WTC11 (cell line): Measurements from ENCODE around the gene ZNF488.

Source experiments
- CBFB ChIP-seq: sonication (generic); formaldehyde crosslinking; IDR thresholded peaks from 2 replicates; pipeline ENCODE4 v1.8.1; 2022; ENCODE audit warnings: mild to moderate bottlenecking, low read depth, missing genetic modification reagents
- IRF1 ChIP-seq: sonication (generic); formaldehyde crosslinking; IDR thresholded peaks from 2 replicates; pipeline ENCODE4 v1.8.0; 2023; ENCODE audit warnings: missing genetic modification reagents
- MXD4 ChIP-seq: fragments of 250-450 bp; sonication (Bioruptor Pico); IDR thresholded peaks from 2 replicates; pipeline ENCODE4 v1.8.0; 2021; ENCODE audit warnings: mild to moderate bottlenecking, moderate library complexity, borderline replicate concordance
- NR1H2 ChIP-seq: sonication (generic); formaldehyde crosslinking; IDR thresholded peaks from 2 replicates; pipeline ENCODE4 v1.9.0; 2021; ENCODE audit warnings: mild to moderate bottlenecking, moderate library complexity, missing genetic modification reagents
- RELA ChIP-seq: sonication (generic); formaldehyde crosslinking; IDR thresholded peaks from 2 replicates; pipeline ENCODE4 v1.8.1; 2022; ENCODE audit warnings: missing genetic modification reagents, mild to moderate bottlenecking, borderline replicate concordance
- USF2 ChIP-seq: sonication (generic); formaldehyde crosslinking; IDR thresholded peaks from 2 replicates; pipeline ENCODE4 v1.8.1; 2023; ENCODE audit warnings: mild to moderate bottlenecking, missing genetic modification reagents, moderate library complexity
- ZNF219 ChIP-seq: sonication (generic); formaldehyde crosslinking; IDR thresholded peaks from 2 replicates; pipeline ENCODE4 v1.8.0; 2023; ENCODE audit warnings: missing genetic modification reagents, mild to moderate bottlenecking, borderline replicate concordance
- ZNF263 ChIP-seq: sonication (generic); formaldehyde crosslinking; IDR thresholded peaks from 2 replicates; pipeline ENCODE4 v1.8.1; 2022; ENCODE audit warnings: low read depth, mild to moderate bottlenecking, moderate library complexity, missing genetic modification reagents
- TF ChIP-seq, protein P1 (sequence below): fragments of 200-600 bp; IDR thresholded peaks from 2 replicates; pipeline ENCODE4 v1.8.0; 2022; ENCODE audit warnings: antibody characterized with exemption
- TF ChIP-seq, protein P2 (sequence below): sonication (generic); formaldehyde crosslinking; IDR thresholded peaks from 2 replicates; pipeline ENCODE4 v1.8.0; 2023; ENCODE audit warnings: missing genetic modification reagents, mild to moderate bottlenecking, borderline replicate concordance
- TF ChIP-seq, protein P3 (sequence below): fragments of 250-450 bp; sonication (Bioruptor Pico); conservative IDR thresholded peaks from 2 replicates; pipeline ENCODE4 v1.9.0; 2021; ENCODE audit warnings: mild to moderate bottlenecking
- TF ChIP-seq, protein P4 (sequence below): sonication (generic); formaldehyde crosslinking; IDR thresholded peaks from 2 replicates; pipeline ENCODE4 v1.8.0; 2022; ENCODE audit warnings: mild to moderate bottlenecking, missing genetic modification reagents

- TF ChIP-seq USF2 (CRISPR knock-in tag) (no peak), IRF1 (CRISPR knock-in tag) (no peak), MXD4 (CRISPR knock-in tag) (no peak), ZNF263 (CRISPR knock-in tag) (no peak), ZNF219 (CRISPR knock-in tag) (no peak), NR1H2 (CRISPR knock-in tag) (no peak), CBFB (CRISPR knock-in tag) (no peak), RELA (CRISPR knock-in tag) (no peak)
- TF ChIP-seq, protein P1, sequence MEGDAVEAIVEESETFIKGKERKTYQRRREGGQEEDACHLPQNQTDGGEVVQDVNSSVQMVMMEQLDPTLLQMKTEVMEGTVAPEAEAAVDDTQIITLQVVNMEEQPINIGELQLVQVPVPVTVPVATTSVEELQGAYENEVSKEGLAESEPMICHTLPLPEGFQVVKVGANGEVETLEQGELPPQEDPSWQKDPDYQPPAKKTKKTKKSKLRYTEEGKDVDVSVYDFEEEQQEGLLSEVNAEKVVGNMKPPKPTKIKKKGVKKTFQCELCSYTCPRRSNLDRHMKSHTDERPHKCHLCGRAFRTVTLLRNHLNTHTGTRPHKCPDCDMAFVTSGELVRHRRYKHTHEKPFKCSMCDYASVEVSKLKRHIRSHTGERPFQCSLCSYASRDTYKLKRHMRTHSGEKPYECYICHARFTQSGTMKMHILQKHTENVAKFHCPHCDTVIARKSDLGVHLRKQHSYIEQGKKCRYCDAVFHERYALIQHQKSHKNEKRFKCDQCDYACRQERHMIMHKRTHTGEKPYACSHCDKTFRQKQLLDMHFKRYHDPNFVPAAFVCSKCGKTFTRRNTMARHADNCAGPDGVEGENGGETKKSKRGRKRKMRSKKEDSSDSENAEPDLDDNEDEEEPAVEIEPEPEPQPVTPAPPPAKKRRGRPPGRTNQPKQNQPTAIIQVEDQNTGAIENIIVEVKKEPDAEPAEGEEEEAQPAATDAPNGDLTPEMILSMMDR = no peak
- TF ChIP-seq, protein P2, sequence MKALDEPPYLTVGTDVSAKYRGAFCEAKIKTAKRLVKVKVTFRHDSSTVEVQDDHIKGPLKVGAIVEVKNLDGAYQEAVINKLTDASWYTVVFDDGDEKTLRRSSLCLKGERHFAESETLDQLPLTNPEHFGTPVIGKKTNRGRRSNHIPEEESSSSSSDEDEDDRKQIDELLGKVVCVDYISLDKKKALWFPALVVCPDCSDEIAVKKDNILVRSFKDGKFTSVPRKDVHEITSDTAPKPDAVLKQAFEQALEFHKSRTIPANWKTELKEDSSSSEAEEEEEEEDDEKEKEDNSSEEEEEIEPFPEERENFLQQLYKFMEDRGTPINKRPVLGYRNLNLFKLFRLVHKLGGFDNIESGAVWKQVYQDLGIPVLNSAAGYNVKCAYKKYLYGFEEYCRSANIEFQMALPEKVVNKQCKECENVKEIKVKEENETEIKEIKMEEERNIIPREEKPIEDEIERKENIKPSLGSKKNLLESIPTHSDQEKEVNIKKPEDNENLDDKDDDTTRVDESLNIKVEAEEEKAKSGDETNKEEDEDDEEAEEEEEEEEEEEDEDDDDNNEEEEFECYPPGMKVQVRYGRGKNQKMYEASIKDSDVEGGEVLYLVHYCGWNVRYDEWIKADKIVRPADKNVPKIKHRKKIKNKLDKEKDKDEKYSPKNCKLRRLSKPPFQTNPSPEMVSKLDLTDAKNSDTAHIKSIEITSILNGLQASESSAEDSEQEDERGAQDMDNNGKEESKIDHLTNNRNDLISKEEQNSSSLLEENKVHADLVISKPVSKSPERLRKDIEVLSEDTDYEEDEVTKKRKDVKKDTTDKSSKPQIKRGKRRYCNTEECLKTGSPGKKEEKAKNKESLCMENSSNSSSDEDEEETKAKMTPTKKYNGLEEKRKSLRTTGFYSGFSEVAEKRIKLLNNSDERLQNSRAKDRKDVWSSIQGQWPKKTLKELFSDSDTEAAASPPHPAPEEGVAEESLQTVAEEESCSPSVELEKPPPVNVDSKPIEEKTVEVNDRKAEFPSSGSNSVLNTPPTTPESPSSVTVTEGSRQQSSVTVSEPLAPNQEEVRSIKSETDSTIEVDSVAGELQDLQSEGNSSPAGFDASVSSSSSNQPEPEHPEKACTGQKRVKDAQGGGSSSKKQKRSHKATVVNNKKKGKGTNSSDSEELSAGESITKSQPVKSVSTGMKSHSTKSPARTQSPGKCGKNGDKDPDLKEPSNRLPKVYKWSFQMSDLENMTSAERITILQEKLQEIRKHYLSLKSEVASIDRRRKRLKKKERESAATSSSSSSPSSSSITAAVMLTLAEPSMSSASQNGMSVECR (CRISPR knock-in tag) = no peak
- TF ChIP-seq, protein P3, sequence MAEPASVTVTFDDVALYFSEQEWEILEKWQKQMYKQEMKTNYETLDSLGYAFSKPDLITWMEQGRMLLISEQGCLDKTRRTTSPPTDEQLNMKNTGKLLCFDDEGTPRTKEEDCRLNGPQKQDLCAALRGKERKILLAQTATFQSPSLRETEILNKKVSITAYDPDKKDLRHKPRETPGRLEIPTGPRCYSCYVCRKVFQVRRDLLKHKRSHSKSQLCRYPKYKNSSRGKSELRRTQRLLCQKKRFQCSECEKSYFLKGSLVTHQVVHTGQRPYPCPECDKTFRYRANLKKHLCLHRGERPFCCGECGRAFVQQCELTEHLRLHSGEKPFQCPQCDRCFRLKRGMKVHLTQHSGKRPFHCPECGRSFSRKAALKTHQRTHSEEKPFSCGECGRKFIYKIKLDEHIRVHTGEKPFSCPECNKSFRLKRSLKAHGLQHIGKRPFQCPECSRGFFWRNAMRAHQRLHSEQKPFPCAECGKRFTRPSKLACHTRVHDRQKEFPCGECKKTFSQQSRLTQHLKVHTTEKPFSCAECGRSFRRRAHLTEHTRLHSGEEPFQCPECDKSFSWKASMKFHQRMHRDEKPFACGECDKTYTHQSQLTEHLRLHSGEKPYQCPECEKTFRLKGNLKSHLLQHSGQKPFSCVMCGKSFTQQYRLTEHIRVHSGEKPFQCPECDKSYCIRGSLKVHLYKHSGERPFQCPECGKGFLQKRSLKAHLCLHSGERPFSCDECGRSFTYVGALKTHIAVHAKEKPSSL (CRISPR knock-in tag) = no peak
- TF ChIP-seq, protein P4, sequence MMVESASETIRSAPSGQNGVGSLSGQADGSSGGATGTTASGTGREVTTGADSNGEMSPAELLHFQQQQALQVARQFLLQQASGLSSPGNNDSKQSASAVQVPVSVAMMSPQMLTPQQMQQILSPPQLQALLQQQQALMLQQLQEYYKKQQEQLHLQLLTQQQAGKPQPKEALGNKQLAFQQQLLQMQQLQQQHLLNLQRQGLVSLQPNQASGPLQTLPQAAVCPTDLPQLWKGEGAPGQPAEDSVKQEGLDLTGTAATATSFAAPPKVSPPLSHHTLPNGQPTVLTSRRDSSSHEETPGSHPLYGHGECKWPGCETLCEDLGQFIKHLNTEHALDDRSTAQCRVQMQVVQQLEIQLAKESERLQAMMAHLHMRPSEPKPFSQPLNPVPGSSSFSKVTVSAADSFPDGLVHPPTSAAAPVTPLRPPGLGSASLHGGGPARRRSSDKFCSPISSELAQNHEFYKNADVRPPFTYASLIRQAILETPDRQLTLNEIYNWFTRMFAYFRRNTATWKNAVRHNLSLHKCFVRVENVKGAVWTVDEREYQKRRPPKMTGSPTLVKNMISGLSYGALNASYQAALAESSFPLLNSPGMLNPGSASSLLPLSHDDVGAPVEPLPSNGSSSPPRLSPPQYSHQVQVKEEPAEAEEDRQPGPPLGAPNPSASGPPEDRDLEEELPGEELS = no peak
Measured at GRCh38 chr10:47330366-47330765, 53.7 kb downstream of the ZNF488 start.
